Thyroid gland (tissue), 4 donors: ENCODE data around the gene ANKRD26. TPM values are rescaled to one million over a fixed set of nuclear protein-coding genes. Genes with fewer than 3 reads are reported as not detected.
"Not testable (repeated sequence)": the region's sequence is repeated elsewhere in the genome, so short reads cannot be mapped to it uniquely, and the experiment has no call there.

Experiments used
- DNase-seq, 2 donors: peaks; one replicate each; pipeline ENCODE4 v3.0.0-alpha.2; 2019
- H3K27ac ChIP-seq, 3 donors: fragments of 200-600 bp; sonication (generic); 1 replicate in 2 of 3; 2 replicates in 1 of 3; pipeline ENCODE4 v1.5.1; 2016 to 2019; ENCODE audit warnings: mild to moderate bottlenecking in 1 of 3, moderate library complexity in 1 of 3
- H3K27me3 ChIP-seq: fragments of 200-600 bp; sonication (generic); one replicate; pipeline ENCODE4 v1.5.1; 2019
- H3K36me3 ChIP-seq, 2 donors: fragments of 200-600 bp; sonication (generic); one replicate each; pipeline ENCODE4 v1.5.1; 2016 to 2019
- H3K4me1 ChIP-seq, 2 donors: fragments of 200-600 bp; sonication (generic); one replicate each; pipeline ENCODE4 v1.5.1; 2017 to 2019
- H3K4me3 ChIP-seq, 3 donors: fragments of 200-600 bp; sonication (generic); replicated peaks in 1 of 3; 1 replicate in 2 of 3; 2 replicates in 1 of 3; pipeline ENCODE4 v1.5.1; 2016; ENCODE audit warnings: mild to moderate bottlenecking in 1 of 3
- H3K9me3 ChIP-seq: fragments of 200-600 bp; sonication (generic); one replicate; pipeline ENCODE4 v1.5.1; 2017
- POLR2A ChIP-seq, 2 donors: fragments of 450-650 bp; IDR thresholded peaks; one replicate each; pipeline ENCODE4 v1.6.1; 2017; ENCODE audit warnings: antibody characterized with exemption in 2 of 2, mild to moderate bottlenecking in 2 of 2, moderate library complexity in 1 of 2
- WGBS, 2 donors: methylation state at CpG; one replicate each; pipeline ENCODE4 v1.1.5; 2017; 5-methylcytosine and 5-hydroxymethylcytosine counted together
- intact Hi-C: fragments of 100-400 bp; cut with DNase I; formaldehyde crosslinking; loops from one replicate; pipeline ENCODE4 v1.15.1; 2023
- total RNA-seq, 4 donors: library from RNA; depleted of rRNA; stranded (reverse); fragments of >200 nt; gene quantifications; one replicate each; pipeline ENCODE4 v1.2.3, GENCODE V29; 2016
- TF ChIP-seq, protein P1 (sequence below), 6 experiments: fragments of 200-600 bp in 3 of 6; fragments of 450-650 bp in 3 of 6; sonication (generic) in 3 of 6; IDR thresholded peaks; one replicate each; pipeline ENCODE4 v1.5.1; 2016 to 2019; ENCODE audit warnings: antibody characterized with exemption in 6 of 6, mild to moderate bottlenecking in 2 of 6, inconsistent platforms in 1 of 6, moderate library complexity in 1 of 6

ANKRD26 gene
- total RNA-seq, 4 donors from 2014 or later: 13.1 to 18.9 (median 14.5) TPM

- DNase-seq: no peak
- Histone ChIP-seq H3K36me3 (peaks cover 0 to 4% of the 10 kb centered on the region in 2 donors), H3K4me1 (no peaks in the 10 kb centered on the region), H3K4me3 (no peak overlapping the region), H3K27me3 (no peaks in the 10 kb centered on the region), H3K9me3 (no peaks in the 10 kb centered on the region), H3K27ac (no peak overlapping the region)
- intact Hi-C loops: no loop called here
- TF ChIP-seq POLR2A (IDR thresholded peaks at IDR 0.05): no peak
- TF ChIP-seq, protein P1, sequence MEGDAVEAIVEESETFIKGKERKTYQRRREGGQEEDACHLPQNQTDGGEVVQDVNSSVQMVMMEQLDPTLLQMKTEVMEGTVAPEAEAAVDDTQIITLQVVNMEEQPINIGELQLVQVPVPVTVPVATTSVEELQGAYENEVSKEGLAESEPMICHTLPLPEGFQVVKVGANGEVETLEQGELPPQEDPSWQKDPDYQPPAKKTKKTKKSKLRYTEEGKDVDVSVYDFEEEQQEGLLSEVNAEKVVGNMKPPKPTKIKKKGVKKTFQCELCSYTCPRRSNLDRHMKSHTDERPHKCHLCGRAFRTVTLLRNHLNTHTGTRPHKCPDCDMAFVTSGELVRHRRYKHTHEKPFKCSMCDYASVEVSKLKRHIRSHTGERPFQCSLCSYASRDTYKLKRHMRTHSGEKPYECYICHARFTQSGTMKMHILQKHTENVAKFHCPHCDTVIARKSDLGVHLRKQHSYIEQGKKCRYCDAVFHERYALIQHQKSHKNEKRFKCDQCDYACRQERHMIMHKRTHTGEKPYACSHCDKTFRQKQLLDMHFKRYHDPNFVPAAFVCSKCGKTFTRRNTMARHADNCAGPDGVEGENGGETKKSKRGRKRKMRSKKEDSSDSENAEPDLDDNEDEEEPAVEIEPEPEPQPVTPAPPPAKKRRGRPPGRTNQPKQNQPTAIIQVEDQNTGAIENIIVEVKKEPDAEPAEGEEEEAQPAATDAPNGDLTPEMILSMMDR (IDR thresholded peaks at IDR 0.05): no peak
These were observed 47.6 kb downstream of the ANKRD26 start for GRCh38 chr10:27052656-27053055.

GRCh38 chr10:27045247-27045646 is 55.0 kb downstream of the ANKRD26 start:
- WGBS, 2 donors: 95 to 98% methylated on average over 4 of the region's 4 CpGs
- H3K36me3 ChIP-seq: not testable (repeated sequence)

DNA sequence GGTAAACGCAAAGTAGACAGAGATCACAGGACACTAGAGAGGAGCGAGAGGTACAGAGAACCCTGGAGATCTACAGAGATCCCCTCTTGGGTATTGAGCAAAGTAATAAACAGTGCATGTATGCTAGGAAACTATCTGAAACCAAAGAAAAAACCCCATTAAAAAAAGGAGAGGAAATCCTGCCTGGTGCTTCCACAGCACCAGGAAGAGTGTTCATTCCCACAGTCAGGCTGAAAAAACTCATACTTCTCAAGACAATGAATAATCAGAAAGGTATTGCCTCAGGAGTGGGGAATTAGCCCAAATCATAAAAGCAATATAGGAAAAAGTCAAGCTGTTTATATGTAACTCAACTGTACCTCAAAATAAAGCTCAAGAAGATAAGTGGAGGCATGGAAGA is 59.1 kb downstream of the ANKRD26 start:
- 86 to 87% methylated on average over 2 of the region's 2 CpGs for WGBS, 2 donors
- DNase-seq: no peak
- Histone ChIP-seq H3K36me3 (peaks cover 0 to 8% of the 10 kb centered on the region in 2 donors), H3K27me3 (no peaks in the 10 kb centered on the region), H3K9me3 (no peaks in the 10 kb centered on the region), H3K4me1 (no peaks in the 10 kb centered on the region), H3K4me3 (no peak overlapping the region), H3K27ac (no peak overlapping the region)
- TF ChIP-seq, protein P1 (IDR thresholded peaks at IDR 0.05): no peak
- no peak for TF ChIP-seq POLR2A (IDR thresholded peaks at IDR 0.05)
- intact Hi-C loops: no loop called here

More at GRCh38 chr10:27045247-27045646, 55.0 kb downstream of the ANKRD26 start:
- intact Hi-C loops, H3K27ac ChIP-seq, H3K9me3 ChIP-seq, H3K4me1 ChIP-seq, H3K27me3 ChIP-seq, DNase-seq, H3K4me3 ChIP-seq: not testable (repeated sequence)

DNA sequence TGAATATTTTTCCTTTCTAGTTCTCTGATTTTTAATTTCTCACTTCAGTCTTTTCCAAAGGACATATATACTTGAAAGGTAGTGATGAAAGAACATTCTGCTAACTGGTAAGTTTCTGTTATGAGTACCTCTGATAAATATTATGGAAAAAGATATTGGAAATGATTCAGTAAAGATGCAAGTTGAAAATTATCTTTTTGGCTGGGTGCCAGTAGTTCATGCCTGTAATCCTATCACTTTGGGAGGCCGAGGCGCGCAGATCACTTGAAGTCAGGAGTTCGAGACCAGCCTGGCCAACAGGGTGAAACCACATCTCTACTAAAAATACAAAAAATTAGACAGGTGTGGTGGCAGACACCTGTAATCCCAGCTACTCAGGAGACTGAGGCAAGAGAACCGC is 62.1 kb downstream of the ANKRD26 start:
- 95 to 99% methylated on average over 5 of the region's 5 CpGs for WGBS, 2 donors
- no peaks in the 10 kb centered on the region for H3K4me1 ChIP-seq

DNA sequence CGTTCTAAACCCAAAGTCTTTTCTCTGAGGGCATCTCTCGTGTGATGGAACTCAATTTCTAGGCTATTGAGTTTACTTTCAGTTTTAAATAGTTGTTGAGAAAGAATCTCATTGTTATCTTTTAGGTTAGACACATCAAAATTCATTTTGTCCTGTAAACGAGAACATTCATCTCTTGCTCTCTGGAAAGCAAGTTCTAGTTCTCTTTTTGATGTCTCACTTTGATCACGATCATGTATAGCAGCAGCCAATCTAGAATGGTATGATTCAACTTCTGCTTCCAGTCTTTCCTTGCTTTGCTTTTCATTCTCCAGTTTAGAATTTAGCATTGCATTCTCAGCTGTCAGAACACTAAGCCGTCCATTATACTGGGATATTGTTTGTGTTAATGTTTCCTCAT is 65.1 kb downstream of the ANKRD26 start:
- no peak overlapping the region for H3K4me3 ChIP-seq
- H3K27ac ChIP-seq: no peak overlapping the region
- 92 to 94% methylated on average over 5 of the region's 5 CpGs for WGBS, 2 donors
- peaks cover 0 to 5% of the 10 kb centered on the region in 2 donors for H3K36me3 ChIP-seq
- no peaks in the 10 kb centered on the region for H3K4me1 ChIP-seq
- H3K27me3 ChIP-seq: no peaks in the 10 kb centered on the region
- TF ChIP-seq POLR2A (IDR thresholded peaks at IDR 0.05): no peak
- TF ChIP-seq, protein P1 (IDR thresholded peaks at IDR 0.05): no peak
- no peaks in the 10 kb centered on the region for H3K9me3 ChIP-seq
- no peak for DNase-seq
- intact Hi-C loops: no loop called here

More for the DNA sequence above, 62.1 kb downstream of the ANKRD26 start:
- no peaks in the 10 kb centered on the region for H3K27me3 ChIP-seq
- H3K4me3 ChIP-seq: no peak overlapping the region
- no peak for DNase-seq
- intact Hi-C loops: no loop called here
- H3K36me3 ChIP-seq: peaks cover 0 to 6% of the 10 kb centered on the region in 2 donors
- no peak overlapping the region for H3K27ac ChIP-seq
- no peak for TF ChIP-seq POLR2A (IDR thresholded peaks at IDR 0.05)
- TF ChIP-seq, protein P1 (IDR thresholded peaks at IDR 0.05): no peak
- no peaks in the 10 kb centered on the region for H3K9me3 ChIP-seq

DNA sequence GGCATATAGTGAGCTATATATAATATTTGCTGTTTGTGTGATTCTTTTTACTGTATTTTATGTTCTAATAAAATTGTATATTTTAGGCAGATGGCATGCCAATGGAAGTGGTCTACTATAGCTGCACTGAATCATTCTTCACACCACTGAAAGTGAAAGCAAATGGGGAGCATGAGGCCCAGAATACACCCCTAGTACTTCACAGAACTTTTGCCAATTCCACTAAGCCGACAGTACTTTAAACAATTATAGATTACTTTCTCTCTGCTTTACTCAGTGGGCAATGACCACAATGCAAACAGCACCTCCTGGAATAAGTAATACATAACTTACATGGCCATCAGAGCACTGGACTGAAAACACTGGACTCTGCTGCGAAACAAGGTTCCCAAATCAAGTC is 70.2 kb downstream of the ANKRD26 start:
- no peak overlapping the region for H3K4me3 ChIP-seq
- DNase-seq: no peak
- WGBS, 2 donors: 89 to 97% methylated on average over 2 of the region's 2 CpGs
- TF ChIP-seq, protein P1 (IDR thresholded peaks at IDR 0.05): no peak
- no peak for TF ChIP-seq POLR2A (IDR thresholded peaks at IDR 0.05)
- no peaks in the 10 kb centered on the region for H3K27me3 ChIP-seq
- no peaks in the 10 kb centered on the region for H3K9me3 ChIP-seq
- intact Hi-C loops: no loop called here
- H3K27ac ChIP-seq: no peak overlapping the region
- H3K36me3 ChIP-seq: peaks cover 0 to 8% of the 10 kb centered on the region in 2 donors
- H3K4me1 ChIP-seq: no peaks in the 10 kb centered on the region
